Body of pancreas (tissue), 4 donors: ENCODE data around the gene CDH4. TPM values are rescaled to one million over a fixed set of nuclear protein-coding genes. Genes with fewer than 3 reads are reported as not detected.

Source experiments
- ATAC-seq: fragments of 150-250 bp; one replicate; pipeline ENCODE4 v1.9.1; 2016
- DNase-seq, 4 donors: peaks; one replicate each; pipeline ENCODE4 v3.0.0-alpha.2; 2019
- H3K27ac ChIP-seq, 4 donors: fragments of 200-600 bp; sonication (generic); 1 replicate in 3 of 4; 2 replicates in 1 of 4; pipeline versions ENCODE4 v1.5.1 to v1.6.1; 2016 to 2019; ENCODE audit warnings: mild to moderate bottlenecking in 1 of 4, mixed read lengths in 1 of 4, moderate library complexity in 1 of 4
- H3K27me3 ChIP-seq, 2 donors: fragments of 200-600 bp; sonication (generic); one replicate each; pipeline ENCODE4 v1.6.0; 2016; ENCODE audit warnings: mild to moderate bottlenecking in 1 of 2
- H3K36me3 ChIP-seq, 2 donors: fragments of 200-600 bp; sonication (generic); replicated peaks in 1 of 2; 2 replicates each; pipeline ENCODE4 v1.5.1; 2016; ENCODE audit warnings: low read depth in 2 of 2; ENCODE audit not compliant: insufficient read depth in 1 of 2
- H3K4me1 ChIP-seq: fragments of 200-600 bp; sonication (generic); one replicate; pipeline ENCODE4 v1.6.0; 2016
- H3K4me3 ChIP-seq, 2 donors: fragments of 200-600 bp; sonication (generic); 1 replicate in 1 of 2; 2 replicates in 1 of 2; pipeline ENCODE4 v1.5.1; 2016 to 2019
- H3K9me3 ChIP-seq, 3 donors: fragments of 200-600 bp; sonication (generic); 1 replicate in 2 of 3; 2 replicates in 1 of 3; pipeline ENCODE4 v1.5.1; 2016
- CTCF ChIP-seq, 7 experiments: fragments of 450-650 bp in 4 of 7; fragments of 200-600 bp in 3 of 7; sonication (generic) in 3 of 7; IDR thresholded peaks; one replicate each; pipeline ENCODE4 v1.5.1; 2016 to 2019; ENCODE audit warnings: antibody characterized with exemption in 7 of 7
- POLR2A ChIP-seq, 3 donors: fragments of 450-650 bp; IDR thresholded peaks; one replicate each; pipeline ENCODE4 v1.6.1; 2016; ENCODE audit warnings: antibody characterized with exemption in 3 of 3, mild to moderate bottlenecking in 2 of 3
- WGBS, 2 donors: methylation state at CpG; one replicate each; pipeline ENCODE4 v1.1.5; 2017; 5-methylcytosine and 5-hydroxymethylcytosine counted together
- intact Hi-C: fragments of 100-400 bp; cut with DNase I; formaldehyde crosslinking; loops from one replicate; pipeline ENCODE4 v1.15.1; 2023
- total RNA-seq, 2 donors: library from RNA; depleted of rRNA; stranded (reverse); fragments of >200 nt; gene quantifications; one replicate each; pipeline ENCODE4 v1.1.0, GENCODE V29; 2016

The CDH4 gene
- total RNA-seq, 2 donors from 2014 or later = 0.33 to 0.52 TPM

DNA sequence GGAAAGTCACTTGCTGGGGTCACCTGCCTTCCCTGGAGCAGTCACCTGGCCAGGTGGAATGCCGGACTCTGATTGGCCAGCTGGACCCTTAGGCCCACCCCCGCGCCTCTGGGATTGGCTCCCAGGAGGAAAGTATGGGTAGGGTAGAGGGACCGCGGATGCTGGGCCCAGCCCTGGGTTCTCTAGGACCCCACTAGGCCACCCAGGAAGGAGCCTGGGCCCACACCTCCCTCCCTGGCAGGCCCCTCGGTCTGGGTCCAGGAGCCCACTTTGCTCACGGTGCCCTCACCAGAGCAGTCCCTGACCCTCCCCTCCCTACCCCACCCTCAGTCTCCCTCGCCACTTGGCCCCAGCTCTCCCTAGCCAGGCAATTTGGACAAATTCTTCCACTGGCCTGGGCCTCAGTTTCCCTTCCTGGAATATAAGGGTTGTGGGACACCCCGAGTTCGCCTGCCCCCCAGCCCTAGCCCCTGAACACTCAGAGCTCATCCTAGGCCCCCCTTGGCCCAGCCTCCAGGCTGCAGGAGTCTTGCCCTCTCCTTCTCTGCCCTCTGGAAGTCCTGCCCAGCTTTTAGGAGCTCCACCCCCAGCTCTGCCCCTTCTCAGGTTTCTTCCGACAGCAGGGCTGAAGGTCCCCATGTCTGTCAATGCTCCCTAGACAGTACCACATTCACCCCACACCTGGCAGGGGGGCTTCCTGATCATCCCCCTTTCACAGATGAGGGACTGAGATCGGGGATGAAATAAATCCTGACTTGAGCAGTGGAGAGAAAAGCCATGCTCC is 514.0 kb downstream of the CDH4 start:
- TF ChIP-seq POLR2A (IDR thresholded peaks at IDR 0.05) = no peak
- no peak for TF ChIP-seq CTCF (IDR thresholded peaks at IDR 0.05)
- Histone ChIP-seq H3K4me3 (no peak overlapping the region), H3K9me3 (no peaks in the 10 kb centered on the region), H3K27me3 (no peaks in the 10 kb centered on the region), H3K27ac (no peak overlapping the region), H3K36me3 (no peaks in the 10 kb centered on the region), H3K4me1 (no peaks in the 10 kb centered on the region)
- ATAC-seq (no peak), DNase-seq (no peak)
- intact Hi-C loops = no loop called here
- 76 to 82% methylated on average over 9 to 12 of the region's 12 CpGs for WGBS, 2 donors

GRCh38 chr20:61766921-61767610 is 515.0 kb downstream of the CDH4 start:
- intact Hi-C loops = no loop called here
- no peak for DNase-seq
- H3K36me3 ChIP-seq = no peaks in the 10 kb centered on the region
- WGBS, 2 donors = 58 to 76% methylated on average over 2 to 13 of the region's 15 CpGs
- no peak overlapping the region for H3K27ac ChIP-seq
- no peak for TF ChIP-seq POLR2A (IDR thresholded peaks at IDR 0.05)
- TF ChIP-seq CTCF (IDR thresholded peaks at IDR 0.05) = no peak
- no peaks in the 10 kb centered on the region for H3K27me3 ChIP-seq
- no peaks in the 10 kb centered on the region for H3K4me1 ChIP-seq
- no peak overlapping the region for H3K4me3 ChIP-seq
- H3K9me3 ChIP-seq = no peaks in the 10 kb centered on the region
- ATAC-seq = no peak

DNA sequence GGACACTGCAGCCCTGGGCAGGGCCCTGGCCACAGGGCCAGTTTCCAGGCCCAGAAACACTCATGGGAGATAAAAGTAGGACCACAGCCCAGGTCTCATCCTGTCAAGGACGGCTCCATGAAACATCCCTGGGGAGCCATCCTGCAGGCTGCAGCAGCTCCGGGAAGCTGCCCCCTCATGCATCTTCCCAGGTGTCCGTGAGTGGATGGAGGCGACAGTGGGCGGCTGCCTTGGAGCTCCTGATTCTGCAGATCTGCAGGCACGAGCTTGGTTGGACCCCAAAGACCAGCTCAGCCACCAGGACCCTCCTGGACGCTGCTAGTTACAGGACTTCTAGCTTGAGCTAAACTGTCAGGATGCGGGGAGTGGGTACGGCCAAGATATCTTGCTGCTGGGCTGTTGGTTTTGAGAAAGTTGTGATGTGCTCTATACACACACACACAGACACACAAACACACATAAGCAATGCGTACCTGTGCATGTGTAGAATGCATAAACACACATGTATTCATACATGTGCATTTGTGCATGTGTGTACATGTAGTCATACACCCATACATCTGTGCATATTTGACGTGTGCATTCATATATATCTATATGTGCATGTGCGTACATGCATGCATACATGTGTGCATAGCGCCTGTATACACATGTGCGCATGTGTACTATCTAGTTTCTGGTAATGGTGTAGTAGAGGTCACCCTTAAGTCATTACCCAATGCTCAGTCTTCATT is 515.9 kb downstream of the CDH4 start:
- no peak overlapping the region for H3K27ac ChIP-seq
- H3K9me3 ChIP-seq = no peaks in the 10 kb centered on the region
- H3K4me3 ChIP-seq = no peak overlapping the region
- H3K27me3 ChIP-seq = no peaks in the 10 kb centered on the region
- no peaks in the 10 kb centered on the region for H3K4me1 ChIP-seq
- WGBS, 2 donors = 63 to 73% methylated on average over 11 to 14 of the region's 14 CpGs
- TF ChIP-seq POLR2A (IDR thresholded peaks at IDR 0.05) (no peak), CTCF (IDR thresholded peaks at IDR 0.05) (no peak)
- no peaks in the 10 kb centered on the region for H3K36me3 ChIP-seq
- DNase-seq (no peak), ATAC-seq (no peak)
- intact Hi-C loops = no loop called here

- TF ChIP-seq POLR2A (IDR thresholded peaks at IDR 0.05) = no peak
- TF ChIP-seq CTCF (IDR thresholded peaks at IDR 0.05) = no peak
- WGBS, 2 donors = 61 to 66% methylated on average over 15 to 16 of the region's 16 CpGs
- Histone ChIP-seq H3K4me3 (no peak overlapping the region), H3K27me3 (no peaks in the 10 kb centered on the region), H3K9me3 (no peaks in the 10 kb centered on the region), H3K27ac (no peak overlapping the region), H3K4me1 (no peaks in the 10 kb centered on the region), H3K36me3 (no peaks in the 10 kb centered on the region)
- ATAC-seq (no peak), DNase-seq (no peak)
- intact Hi-C loops = no loop called here
Observed at GRCh38 chr20:61768571-61769285, 516.7 kb downstream of the CDH4 start.
